ENCODE data around the gene COL10A1.

DNA sequence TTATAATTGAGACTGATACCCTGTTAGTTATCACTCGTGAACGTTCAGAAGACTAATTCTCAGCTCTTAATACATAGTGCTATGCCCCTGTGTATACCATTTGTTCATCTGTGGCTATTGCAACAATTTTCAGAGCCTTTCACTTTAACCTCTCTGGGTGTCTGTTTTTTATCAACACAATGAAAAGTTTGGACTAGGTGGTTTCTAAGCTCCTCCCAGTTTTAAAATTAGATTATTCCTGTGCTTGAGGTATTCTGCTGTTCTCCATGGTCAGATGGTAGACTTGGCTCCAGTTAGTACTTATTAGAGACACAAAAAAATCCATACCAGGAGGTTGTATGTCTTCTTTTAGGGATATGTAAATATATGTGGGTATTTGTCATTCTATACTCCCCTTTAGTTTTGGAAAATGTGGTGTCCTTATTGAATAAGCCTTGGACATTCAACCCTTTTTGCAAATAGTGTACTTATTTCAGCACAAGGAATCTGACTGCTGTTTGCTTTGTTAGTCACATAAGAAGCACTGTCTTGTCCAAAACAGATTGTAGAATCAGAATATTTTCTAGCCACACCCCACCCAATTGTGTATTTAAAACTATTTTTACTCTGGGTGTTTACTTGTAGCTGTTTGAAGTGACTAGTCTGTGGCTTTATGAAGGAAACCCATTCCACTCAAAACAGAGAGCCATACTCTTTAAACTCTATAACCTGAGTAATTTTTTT lies 2.0 kb upstream of the COL10A1 start:
- TF ChIP-seq CTCF (IDR thresholded peaks at IDR 0.05) (no peak), EP300 (IDR thresholded peaks at IDR 0.05) (no peak), POLR2A (IDR thresholded peaks at IDR 0.05) (no peak), POLR2AphosphoS5 (IDR thresholded peaks at IDR 0.05) (no peak)

All from suprapubic skin (tissue), 4 donors.